Skeletal muscle tissue (tissue), 4 donors: Measurements from ENCODE around the gene CLN6. TPM values are rescaled to one million over a fixed set of nuclear protein-coding genes. Genes with fewer than 3 reads are reported as not detected.
A peak's percentile ranks its signal among the peaks of the same experiment; 100 is the strongest.

Experiments used
- H3K27ac ChIP-seq: one replicate; pipeline ENCODE4 v1.7.0; 2013; ENCODE audit warnings: mild to moderate bottlenecking, low read depth, low read length, inconsistent platforms
- H3K27me3 ChIP-seq, 3 donors: one replicate each; pipeline ENCODE4 v1.7.0; 2013; ENCODE audit warnings: low read length in 3 of 3; ENCODE audit not compliant: control insufficient read depth in 3 of 3, insufficient read depth in 3 of 3
- H3K36me3 ChIP-seq, 3 donors: one replicate each; pipeline ENCODE4 v1.7.0; 2013; ENCODE audit warnings: low read length in 3 of 3; ENCODE audit not compliant: control insufficient read depth in 3 of 3, insufficient read depth in 3 of 3
- H3K4me1 ChIP-seq, 3 donors: one replicate each; pipeline ENCODE4 v1.7.0; 2013; ENCODE audit warnings: low read length in 3 of 3, mild to moderate bottlenecking in 3 of 3; ENCODE audit not compliant: control insufficient read depth in 3 of 3, insufficient read depth in 3 of 3
- H3K4me3 ChIP-seq, 3 donors: one replicate each; pipeline ENCODE4 v1.7.0; 2013; ENCODE audit warnings: low read length in 3 of 3
- H3K9ac ChIP-seq, 3 donors: one replicate each; pipeline ENCODE4 v1.7.0; 2013; ENCODE audit warnings: low read length in 3 of 3, mild to moderate bottlenecking in 3 of 3, moderate library complexity in 2 of 3, low read depth in 1 of 3
- H3K9me3 ChIP-seq, 3 donors: one replicate each; pipeline ENCODE4 v1.7.0; 2013; ENCODE audit warnings: low read length in 3 of 3; ENCODE audit not compliant: control insufficient read depth in 3 of 3
- total RNA-seq: library from RNA; depleted of rRNA; stranded (reverse); fragments of >200 nt; gene quantifications from one replicate; pipeline ENCODE4 v1.2.3, GENCODE V29; 2014
- donor health status: Osteomylitis.

CLN6 gene
- total RNA-seq, 1 donor from 2014 or later: 6.8 TPM

- H3K9ac ChIP-seq: no peak overlapping the region
- no peaks in the 10 kb centered on the region for H3K27me3 ChIP-seq
- H3K27ac ChIP-seq: no peak overlapping the region
- H3K36me3 ChIP-seq: peaks cover 0 to 4% (median 0%) of the 10 kb centered on the region in 3 donors
- no peaks in the 10 kb centered on the region for H3K9me3 ChIP-seq
- H3K4me3 ChIP-seq: no peak overlapping the region
- peaks cover 25 to 35% (median 26%) of the 10 kb centered on the region in 3 donors for H3K4me1 ChIP-seq
These were observed 20.8 kb downstream of the CLN6 start for GRCh38 chr15:68208636-68209240.

DNA sequence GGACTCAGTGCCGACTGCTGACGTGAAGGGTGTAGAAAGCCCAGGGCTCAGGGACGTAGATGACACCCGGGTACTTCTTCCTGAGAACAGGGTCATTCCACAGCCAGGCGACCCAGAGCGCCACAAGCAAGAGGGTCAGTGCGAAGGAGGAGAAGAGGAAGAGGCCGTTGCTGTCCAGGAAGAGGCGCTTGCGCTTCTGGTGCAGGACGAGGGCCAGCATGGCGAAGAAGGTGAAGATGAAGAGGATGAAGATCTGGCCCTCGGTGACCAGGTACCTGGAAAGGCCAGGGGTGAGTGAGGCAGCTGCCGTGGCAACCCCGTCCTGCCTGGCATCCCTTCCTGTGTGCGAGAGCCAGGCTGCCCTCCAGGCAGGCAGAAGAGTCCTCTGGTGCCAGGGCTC is 21.4 kb downstream of the CLN6 start:
- H3K9ac ChIP-seq: no peak overlapping the region
- H3K27ac ChIP-seq: no peak overlapping the region
- H3K27me3 ChIP-seq: no peaks in the 10 kb centered on the region
- H3K4me3 ChIP-seq: no peak overlapping the region
- H3K9me3 ChIP-seq: no peaks in the 10 kb centered on the region
- H3K4me1 ChIP-seq: peaks cover 25 to 41% (median 30%) of the 10 kb centered on the region in 3 donors
- peaks cover 0 to 4% (median 0%) of the 10 kb centered on the region in 3 donors for H3K36me3 ChIP-seq

DNA sequence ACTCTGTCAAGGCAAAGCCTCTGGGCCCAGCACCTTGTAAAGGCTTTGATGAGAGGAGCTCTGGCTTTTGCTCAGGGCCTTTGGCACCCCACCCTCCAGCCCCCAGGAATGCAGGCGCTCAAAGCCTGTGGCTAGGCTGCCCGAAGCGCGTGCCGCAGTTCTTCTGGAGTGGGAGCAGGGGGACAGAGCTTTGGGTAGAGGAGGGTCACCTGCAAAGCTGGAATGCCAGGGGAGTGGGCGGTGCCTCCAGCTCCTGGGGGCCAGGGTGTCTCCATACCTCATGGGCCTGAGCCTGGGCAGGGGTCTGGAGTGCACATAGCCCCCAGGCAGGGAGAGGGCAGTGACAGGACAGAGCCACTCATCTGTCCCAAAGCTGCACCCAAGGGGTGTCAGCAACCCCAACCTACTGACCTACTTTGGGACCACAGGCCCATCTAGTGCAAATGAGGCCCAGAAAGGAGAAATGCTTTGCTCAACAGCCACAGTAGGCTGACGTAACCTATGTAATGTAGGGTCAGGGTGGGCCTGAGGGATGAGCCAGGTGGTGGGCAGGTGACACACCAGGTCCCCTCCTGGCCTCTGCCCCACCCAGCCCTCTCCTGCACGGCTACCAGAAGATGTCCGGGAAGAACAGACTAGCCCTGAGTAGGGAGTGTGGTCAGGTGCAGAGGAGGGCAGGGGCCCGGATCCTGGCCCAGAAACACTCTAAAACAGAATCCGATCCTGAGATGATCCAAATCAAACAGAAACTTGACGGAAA is 22.2 kb downstream of the CLN6 start:
- Histone ChIP-seq H3K9me3 (no peaks in the 10 kb centered on the region), H3K36me3 (peaks cover 0 to 4% (median 0%) of the 10 kb centered on the region in 3 donors), H3K27me3 (no peaks in the 10 kb centered on the region), H3K4me3 (no peak overlapping the region), H3K9ac (no peak overlapping the region), H3K27ac (no peak overlapping the region), H3K4me1 (peaks cover 25 to 44% (median 30%) of the 10 kb centered on the region in 3 donors)

DNA sequence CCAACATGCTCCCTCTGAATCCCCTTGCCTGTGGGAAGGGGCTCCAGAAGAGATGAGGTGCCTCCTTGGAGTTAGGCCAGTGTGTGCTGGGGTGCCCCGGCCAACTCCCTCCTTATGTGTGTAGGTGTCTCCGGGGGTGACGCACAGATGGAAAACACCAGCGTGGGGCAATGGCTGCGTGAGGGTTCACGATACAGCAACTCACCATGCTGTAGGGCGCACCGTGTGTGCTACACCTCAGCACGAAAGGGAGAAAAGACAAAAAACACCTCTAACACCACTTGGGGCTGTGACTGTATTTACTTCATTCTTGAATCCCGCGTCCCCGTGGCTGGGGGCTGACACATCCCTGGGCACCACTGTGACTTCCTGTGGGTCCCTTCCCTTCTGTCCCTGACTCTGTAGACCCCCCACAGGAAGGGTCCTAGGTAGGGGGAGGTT is 22.8 kb downstream of the CLN6 start:
- peaks cover 25 to 44% (median 30%) of the 10 kb centered on the region in 3 donors for H3K4me1 ChIP-seq
- no peak overlapping the region for H3K27ac ChIP-seq
- H3K9ac ChIP-seq: no peak overlapping the region

GRCh38 chr15:68205954-68206539 is 23.5 kb downstream of the CLN6 start:
- Histone ChIP-seq H3K9ac (peak overlapping the region in 1 of 3 donors; percentile 25), H3K36me3 (no peaks in the 10 kb centered on the region), H3K27ac (peak overlapping the region; percentile 40), H3K27me3 (no peaks in the 10 kb centered on the region), H3K9me3 (no peaks in the 10 kb centered on the region), H3K4me1 (peaks cover 25 to 41% (median 30%) of the 10 kb centered on the region in 3 donors), H3K4me3 (peak overlapping the region in 2 of 3 donors; percentile 6 to 56)

More for the DNA sequence above, 22.8 kb downstream of the CLN6 start:
- Histone ChIP-seq H3K4me3 (no peak overlapping the region), H3K9me3 (no peaks in the 10 kb centered on the region), H3K36me3 (peaks cover 0 to 4% (median 0%) of the 10 kb centered on the region in 3 donors), H3K27me3 (no peaks in the 10 kb centered on the region)

DNA sequence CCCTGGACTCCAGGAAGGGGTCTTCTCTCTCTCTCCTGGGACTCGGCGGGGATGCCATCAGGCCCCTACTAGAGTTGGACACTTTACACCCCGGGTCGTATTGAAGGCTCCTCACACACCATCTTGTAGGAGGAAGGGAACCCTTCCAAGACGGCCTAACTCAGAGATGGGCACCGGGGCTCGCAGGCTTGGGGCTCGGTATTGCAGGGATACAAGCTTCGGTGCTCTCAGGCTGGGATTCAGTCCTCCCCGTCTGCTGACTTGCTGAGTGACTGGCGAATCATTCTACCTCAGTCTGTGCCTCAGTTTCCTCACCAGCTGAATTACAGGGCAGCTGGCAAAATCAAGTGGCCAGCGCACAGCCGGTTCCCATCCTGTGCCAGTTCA is 24.0 kb downstream of the CLN6 start:
- peak overlapping the region; percentile 40 for H3K27ac ChIP-seq
- no peaks in the 10 kb centered on the region for H3K27me3 ChIP-seq
- H3K9ac ChIP-seq: peak overlapping the region in 1 of 3 donors; percentile 25
- no peaks in the 10 kb centered on the region for H3K9me3 ChIP-seq
- H3K4me1 ChIP-seq: peaks cover 20 to 37% (median 27%) of the 10 kb centered on the region in 3 donors
- H3K36me3 ChIP-seq: no peaks in the 10 kb centered on the region
- H3K4me3 ChIP-seq: peak overlapping the region in 2 of 3 donors; percentile 45 to 56

- Histone ChIP-seq H3K4me1 (peaks cover 21 to 41% (median 25%) of the 10 kb centered on the region in 3 donors), H3K4me3 (peak within 1 kb of the TSS; percentile 45 to 56 (median 56)), H3K36me3 (no peaks in the 10 kb centered on the region), H3K27me3 (no peaks in the 10 kb centered on the region), H3K27ac (peak within 1 kb of the TSS; percentile 40), H3K9me3 (no peaks in the 10 kb centered on the region), H3K9ac (peak within 1 kb of the TSS; percentile 25 to 70 (median 57))
These were observed 24.6 kb downstream of the CLN6 start, which contains the start of gene CALML4 for GRCh38 chr15:68204776-68205557. TSS of gene CALML4 (minus strand) at chr15:68205332. CDS start at chr15:68205247, 85 bp downstream.

GRCh38 chr15:68204361-68204760 is 25.2 kb downstream of the CLN6 start:
- no peaks in the 10 kb centered on the region for H3K36me3 ChIP-seq
- peak overlapping the region in 2 of 3 donors; percentile 8 to 17 for H3K9ac ChIP-seq
- peaks cover 23 to 41% (median 25%) of the 10 kb centered on the region in 3 donors for H3K4me1 ChIP-seq
- peak overlapping the region in 2 of 3 donors; percentile 5 to 13 for H3K4me3 ChIP-seq
- no peaks in the 10 kb centered on the region for H3K9me3 ChIP-seq
- H3K27ac ChIP-seq: no peak overlapping the region
- no peaks in the 10 kb centered on the region for H3K27me3 ChIP-seq

DNA sequence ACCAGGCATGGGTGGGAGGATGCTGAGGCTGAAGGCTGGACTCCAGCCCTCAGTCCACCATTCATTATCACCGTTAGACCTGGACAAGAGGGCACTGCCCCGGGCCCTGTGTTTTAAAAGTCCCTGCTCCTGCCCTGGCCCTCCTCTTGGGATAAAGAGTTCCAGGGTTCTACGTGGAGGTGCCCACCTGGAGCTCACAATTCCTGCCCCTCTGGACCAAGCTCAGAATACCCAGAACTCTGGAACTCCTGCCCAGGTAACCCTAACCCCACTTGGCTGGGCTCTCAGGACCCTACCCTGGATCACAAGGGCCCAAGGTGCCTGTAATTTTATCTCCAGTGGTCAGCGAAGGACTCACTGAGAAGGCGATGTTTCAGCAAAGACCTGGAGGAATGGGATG is 25.6 kb downstream of the CLN6 start:
- peaks cover 23 to 41% (median 25%) of the 10 kb centered on the region in 3 donors for H3K4me1 ChIP-seq

More for the DNA sequence above, 25.6 kb downstream of the CLN6 start:
- no peaks in the 10 kb centered on the region for H3K9me3 ChIP-seq
- H3K36me3 ChIP-seq: no peaks in the 10 kb centered on the region
- peak overlapping the region in 1 of 3 donors; percentile 13 for H3K4me3 ChIP-seq
- no peaks in the 10 kb centered on the region for H3K27me3 ChIP-seq
- H3K27ac ChIP-seq: no peak overlapping the region
- no peak overlapping the region for H3K9ac ChIP-seq
